Measurements from ENCODE around the gene DAW1.

Gene DAW1

DNA sequence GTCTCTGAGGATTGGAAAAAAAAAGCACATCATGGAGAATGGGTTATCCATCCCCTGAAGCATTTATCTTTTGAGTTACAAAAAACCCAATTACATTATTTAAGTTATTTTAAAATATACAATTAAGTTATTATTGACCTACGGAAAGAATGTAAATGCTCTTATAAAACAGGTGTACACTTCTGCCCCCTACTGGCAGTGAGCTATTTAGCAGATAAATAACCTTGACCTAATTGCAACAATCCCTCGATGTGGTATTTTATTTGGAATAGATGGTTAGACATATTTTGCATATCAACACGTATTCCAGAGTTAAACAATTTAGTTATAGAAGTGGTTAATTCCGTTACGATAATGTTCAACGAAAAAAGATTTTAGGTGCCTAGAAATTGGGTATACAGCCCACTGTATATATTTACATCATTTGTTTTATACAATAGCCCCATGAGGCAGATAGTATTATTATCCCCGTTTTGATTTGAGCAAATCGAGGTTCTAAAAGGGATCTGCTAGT, 9.1 kb upstream of the DAW1 start:
- no peak for DNase-seq (ENCODE audit: low read depth)

DNA sequence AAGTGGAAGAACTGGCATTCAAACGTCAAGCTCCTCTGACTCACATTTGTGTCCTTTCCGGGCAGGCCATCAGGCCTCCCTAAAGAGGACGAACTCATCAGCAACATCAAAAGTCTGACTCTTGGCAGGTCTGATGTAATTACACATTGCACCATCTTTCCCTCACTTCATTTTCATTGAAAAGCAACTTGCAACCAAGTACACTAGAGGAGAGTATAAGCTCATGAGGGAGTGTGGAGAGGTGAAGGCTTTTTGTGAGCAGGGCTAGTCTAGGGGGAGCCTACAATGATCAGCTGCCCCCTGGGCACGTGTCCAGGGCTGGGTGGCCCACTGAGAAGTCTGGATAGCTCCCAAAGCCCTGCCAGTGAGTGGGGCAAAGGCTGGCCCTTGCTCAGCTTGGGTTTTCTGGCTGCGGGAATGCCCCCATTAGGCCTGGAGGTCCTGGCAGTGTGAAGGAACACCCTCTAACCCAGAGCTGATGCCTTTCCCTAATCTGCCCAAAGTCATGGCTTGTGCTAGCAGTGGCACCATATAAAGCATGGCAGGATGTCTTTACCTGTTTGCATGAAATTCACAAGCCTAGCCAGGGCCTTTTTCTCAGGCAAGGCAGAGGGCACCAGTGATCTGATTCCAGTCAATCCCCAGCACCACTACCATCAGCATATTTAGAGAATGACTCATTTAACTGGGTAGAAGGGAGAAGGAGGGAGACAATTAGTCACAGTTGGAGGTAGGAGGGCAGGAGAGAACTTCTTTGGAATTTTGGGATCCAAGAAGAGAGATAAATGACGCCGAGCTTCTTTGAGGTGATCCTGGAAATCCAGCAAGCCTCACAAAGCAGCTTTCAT, 8.5 kb upstream of the DAW1 start:
- no peak for DNase-seq (ENCODE audit: low read depth)

DNA sequence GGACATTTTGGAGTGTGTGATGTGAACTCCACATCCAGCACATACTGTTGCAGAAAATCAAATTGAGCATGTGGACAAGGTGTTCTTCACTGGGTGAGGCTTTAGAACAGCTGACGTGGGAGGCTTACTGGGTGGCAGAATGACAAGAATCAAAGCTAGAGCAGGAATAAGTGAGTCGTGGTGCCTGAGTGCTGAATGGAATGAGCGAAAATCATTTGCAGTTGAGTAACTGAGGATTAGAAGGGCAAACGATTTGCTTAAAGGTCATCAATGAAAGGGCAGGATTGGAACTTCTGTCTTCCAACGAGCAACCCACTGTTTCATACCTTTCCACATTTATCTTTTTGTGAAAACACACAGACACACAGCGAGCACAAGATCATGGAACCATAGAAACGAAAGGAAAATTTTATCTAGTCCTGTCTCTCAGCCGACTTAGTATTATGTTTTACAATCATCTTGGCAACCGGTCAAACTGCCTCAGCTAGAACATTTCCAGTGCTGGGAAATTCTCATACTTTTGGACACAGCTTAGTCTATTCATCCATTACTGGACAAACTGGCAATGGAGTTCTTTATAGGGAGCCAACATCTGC, 7.2 kb upstream of the DAW1 start:
- no peak for DNase-seq (ENCODE audit: low read depth)

GRCh38 chr2:227865291-227865690, 6.1 kb upstream of the DAW1 start:
- no peak for DNase-seq (ENCODE audit: low read depth)

GRCh38 chr2:227867386-227867785, 4.0 kb upstream of the DAW1 start:
- no peak for DNase-seq (ENCODE audit: low read depth)

DNA sequence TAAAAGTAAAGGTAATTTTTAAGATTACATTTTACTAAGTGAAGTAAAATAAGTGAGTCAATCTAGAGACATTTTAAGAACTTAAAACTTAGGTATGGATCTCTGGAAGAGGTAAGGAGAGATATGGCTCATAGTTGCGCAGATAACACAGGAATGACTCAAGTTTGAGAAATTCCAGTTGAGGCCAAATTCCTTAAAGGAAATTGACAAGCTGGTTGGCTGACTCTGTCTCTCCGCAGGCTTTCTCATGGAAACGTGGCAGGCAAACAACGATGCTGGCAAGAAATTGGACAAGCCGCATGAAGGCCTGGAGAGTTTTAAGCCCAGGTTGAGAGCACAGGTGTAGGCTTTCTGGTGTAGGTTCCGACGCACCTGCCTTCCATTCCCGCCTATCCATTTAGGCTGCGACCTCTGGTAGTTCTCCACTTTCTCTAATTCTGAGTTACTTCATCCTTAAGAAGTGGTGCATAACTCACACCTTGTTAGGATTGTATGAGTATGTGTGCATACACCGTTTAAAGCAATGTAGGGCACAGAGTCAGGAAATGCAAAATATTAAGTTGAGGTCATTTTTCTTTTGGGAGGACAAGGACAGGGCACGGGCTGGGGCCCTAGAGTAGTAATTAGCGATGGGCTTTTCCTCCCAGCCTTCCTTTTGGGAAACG, 589 bp upstream of the DAW1 start:
- no peak for DNase-seq (ENCODE audit: low read depth)

GRCh38 chr2:227872676-227873075, 1.2 kb downstream of the DAW1 start:
- DNase-seq (ENCODE audit: low read depth): no peak

DNA sequence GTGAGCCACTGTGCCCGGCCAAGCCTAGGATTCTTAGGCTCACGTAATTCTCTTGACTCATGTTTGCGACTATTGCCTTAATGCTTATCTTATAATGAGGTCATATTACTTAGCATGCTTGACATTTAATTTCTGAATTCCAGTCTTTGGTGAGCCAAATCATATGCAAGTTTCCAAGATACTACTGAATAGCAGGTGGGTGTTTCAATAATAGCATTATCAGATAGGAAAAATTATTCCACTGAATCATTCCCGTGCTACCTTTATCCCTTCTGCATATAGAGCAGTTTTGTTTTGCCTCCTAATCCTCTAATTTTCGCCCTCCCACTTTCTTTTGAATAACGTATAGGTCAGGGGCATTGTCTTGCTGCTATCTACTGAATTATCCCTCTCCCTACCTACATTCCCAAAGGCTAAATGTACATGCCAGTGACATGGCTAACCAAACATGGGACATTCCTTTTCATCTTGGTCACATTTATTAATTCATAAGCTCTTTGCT, 4.9 kb downstream of the DAW1 start:
- DNase-seq (ENCODE audit: low read depth): no peak

GRCh38 chr2:227877421-227878310, 6.2 kb downstream of the DAW1 start:
- DNase-seq (ENCODE audit: low read depth): no peak

- no peak for DNase-seq (ENCODE audit: low read depth)
These were observed 9.0 kb downstream of the DAW1 start for GRCh38 chr2:227880460-227880859.

GRCh38 chr2:227881866-227882517, 10.6 kb downstream of the DAW1 start:
- DNase-seq (ENCODE audit: low read depth): no peak

DNA sequence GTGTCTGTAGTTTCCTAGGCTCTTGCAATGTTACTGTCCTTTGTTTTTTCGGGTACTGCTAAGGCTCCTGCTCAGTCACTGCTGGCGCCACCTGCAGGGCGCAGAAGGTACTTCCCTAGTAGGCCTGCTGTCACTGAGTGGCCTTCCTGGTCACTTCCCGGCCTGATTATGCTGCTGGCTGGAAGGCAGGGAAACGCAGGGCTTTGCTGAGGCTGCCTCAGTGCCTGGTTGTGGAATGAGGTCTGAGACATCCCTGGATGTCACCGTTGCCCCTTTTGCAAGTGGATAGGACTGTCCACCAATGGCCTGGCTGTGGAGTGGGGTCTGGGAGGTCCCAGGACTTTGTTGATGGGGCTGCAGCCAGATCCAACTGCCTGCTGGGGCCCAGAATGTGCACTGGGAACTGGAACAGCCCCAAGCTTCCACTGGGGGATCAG, 13.1 kb downstream of the DAW1 start:
- no peak for DNase-seq (ENCODE audit: low read depth)

- no peak for DNase-seq (ENCODE audit: low read depth)
These were observed 14.7 kb downstream of the DAW1 start for GRCh38 chr2:227886149-227886548.

GRCh38 chr2:227888289-227888688, 16.9 kb downstream of the DAW1 start:
- no peak for DNase-seq (ENCODE audit: low read depth)

GRCh38 chr2:227889336-227889735, 17.9 kb downstream of the DAW1 start:
- no peak for DNase-seq (ENCODE audit: low read depth)

DNA sequence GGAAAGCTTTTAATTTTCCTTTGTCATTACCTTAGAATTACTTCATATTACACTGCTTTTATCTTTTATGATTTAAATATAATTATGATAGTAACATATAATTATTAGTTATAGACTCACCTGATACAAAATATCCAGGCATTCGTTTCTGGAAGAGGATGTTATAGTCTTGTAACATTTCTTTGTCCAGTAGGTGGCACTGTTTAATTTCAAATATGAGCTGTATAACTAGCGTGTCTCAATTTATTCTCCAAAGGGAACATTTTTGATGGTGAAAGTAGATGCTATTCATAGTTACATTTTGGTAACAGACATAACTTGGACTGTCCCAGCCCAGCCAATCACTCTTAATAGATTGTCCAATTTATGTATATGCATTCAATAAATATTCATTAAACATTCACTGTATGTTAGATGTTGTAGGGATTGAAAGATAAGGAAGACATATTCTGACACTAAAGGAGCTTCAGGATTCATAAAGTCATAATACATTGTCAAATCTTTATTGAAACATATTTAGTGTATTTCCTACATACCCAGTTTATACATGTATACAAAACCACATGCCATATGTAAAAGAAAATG, 19.2 kb downstream of the DAW1 start:
- DNase-seq (ENCODE audit: low read depth): no peak

DNA sequence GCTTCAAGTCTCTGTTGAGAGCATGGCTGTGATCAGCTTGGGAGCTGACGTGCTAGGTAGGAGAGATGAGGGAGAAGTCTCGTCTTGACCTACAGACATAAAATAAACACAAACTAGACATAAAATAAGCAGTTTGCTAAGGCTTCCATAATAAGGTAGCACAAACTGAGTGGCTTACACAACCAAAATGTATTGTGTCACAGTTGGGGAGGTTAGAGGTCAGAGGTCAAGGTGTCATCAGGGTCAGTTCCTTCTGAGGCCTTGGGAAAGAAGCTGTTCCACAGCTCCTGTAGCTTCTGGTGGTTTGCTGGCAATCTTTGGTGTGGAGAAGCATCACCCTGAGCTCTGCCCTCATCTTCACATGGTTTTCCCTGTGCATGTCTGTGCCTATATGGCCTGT, 20.2 kb downstream of the DAW1 start:
- no peak for DNase-seq (ENCODE audit: low read depth)

GRCh38 chr2:227903381-227903780, 31.9 kb downstream of the DAW1 start:
- no peak for DNase-seq (ENCODE audit: low read depth)

DNA sequence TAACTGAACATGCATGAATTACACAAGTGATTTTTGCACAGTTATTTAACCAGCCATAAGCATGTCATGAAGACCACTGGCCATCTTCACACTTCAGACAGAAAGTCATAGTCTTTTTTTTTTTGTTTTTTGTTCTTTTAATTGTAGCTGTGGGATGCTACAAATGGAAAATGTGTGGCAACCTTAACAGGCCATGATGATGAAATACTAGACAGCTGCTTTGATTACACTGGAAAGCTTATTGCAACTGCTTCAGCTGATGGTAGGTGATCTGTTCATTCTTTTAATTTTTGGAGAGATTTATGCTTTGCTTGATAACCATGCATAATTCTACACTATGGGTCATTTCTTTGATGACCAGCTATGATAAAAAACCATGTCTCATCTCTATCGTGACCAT, 35.6 kb downstream of the DAW1 start:
- DNase-seq (ENCODE audit: low read depth): no peak

GRCh38 chr2:227908266-227909054, 37.0 kb downstream of the DAW1 start:
- no peak for DNase-seq (ENCODE audit: low read depth)
